H1 (cell line): ENCODE measurements around the gene SYNDIG1. TPM values are rescaled to one million over a fixed set of nuclear protein-coding genes. Genes with fewer than 3 reads are reported as not detected.

ENCODE experiments used
- CTCF ChIA-PET: fragments of 300-600 bp; sonication (Branson Sonifier 250); formaldehyde crosslinking; loops from one replicate; lab custom pipeline; 2021; ENCODE audit not compliant: partially characterized antibody; lab: Charles Lee
- POLR2A ChIA-PET: fragments of 300-600 bp; sonication (Branson Sonifier 250); formaldehyde crosslinking; loops from one replicate; lab custom pipeline; 2021; ENCODE audit warnings: inconsistent platforms; ENCODE audit not compliant: partially characterized antibody; lab: Charles Lee
- DNase-seq, 2 experiments: peaks; one replicate each; pipeline versions ENCODE4 v3.0.0 to v3.0.0-alpha.2; 2010 to 2022; ENCODE audit warnings: low spot score in 2 of 2, low read depth in 1 of 2, mixed read lengths in 1 of 2
- FAIRE-seq: peaks from 2 replicates; lab custom pipeline; 2011; peaks lifted over from hg19 to GRCh38; lab: Jason Lieb, UNC
- H2AFZ ChIP-seq: 2 replicates; pipeline ENCODE4 v1.8.1; 2012; ENCODE audit warnings: low read length, inconsistent platforms
- H2AK5ac ChIP-seq: 2 replicates; pipeline ENCODE4 v1.6.1; 2013; ENCODE audit warnings: low read depth, low read length
- H2BK120ac ChIP-seq: replicated peaks from 2 replicates; pipeline ENCODE3; 2013; ENCODE audit warnings: low read depth, low read length, inconsistent platforms
- H2BK12ac ChIP-seq: 2 replicates; pipeline ENCODE4 v1.6.1; 2013; ENCODE audit warnings: low read depth, low read length
- H2BK15ac ChIP-seq: 2 replicates; pipeline ENCODE4 v1.6.1; 2013; ENCODE audit warnings: low read length
- H2BK20ac ChIP-seq: 2 replicates; pipeline ENCODE4 v1.6.1; 2013; ENCODE audit warnings: low read length
- H2BK5ac ChIP-seq: 2 replicates; pipeline ENCODE4 v1.6.1; 2013; ENCODE audit warnings: low read depth, low read length
- H3K14ac ChIP-seq: 2 replicates; pipeline ENCODE4 v1.6.1; 2013; ENCODE audit warnings: inconsistent platforms; ENCODE audit not compliant: insufficient read length
- H3K18ac ChIP-seq: 2 replicates; pipeline ENCODE4 v1.6.1; 2013; ENCODE audit warnings: low read length; ENCODE audit errors: extremely low read depth
- H3K23ac ChIP-seq: 2 replicates; pipeline ENCODE4 v1.6.1; 2013; ENCODE audit warnings: inconsistent platforms; ENCODE audit not compliant: insufficient read length
- H3K23me2 ChIP-seq: 2 replicates; pipeline ENCODE4 v1.6.1; 2013; ENCODE audit warnings: low read depth, low read length
- H3K27ac ChIP-seq: 2 replicates; pipeline ENCODE4 v1.6.1; 2011; ENCODE audit warnings: low read depth, low read length, inconsistent platforms
- H3K27me3 ChIP-seq, 4 experiments: replicated peaks in 1 of 4; 1 replicate in 1 of 4; 2 replicates in 3 of 4; pipeline versions ENCODE4 v1.6.1 to v1.8.1; 2011 to 2013; ENCODE audit warnings: low read length in 3 of 4, mild to moderate bottlenecking in 3 of 4, inconsistent platforms in 2 of 4, mixed read lengths in 2 of 4, moderate library complexity in 1 of 4; ENCODE audit not compliant: control insufficient read depth in 3 of 4, insufficient read depth in 3 of 4; ENCODE audit errors: extremely low read depth in 1 of 4
- H3K36me3 ChIP-seq, 4 experiments: 2 replicates each; pipeline versions ENCODE4 v1.6.1 to v1.8.1; 2011 to 2013; ENCODE audit warnings: mild to moderate bottlenecking in 4 of 4, low read length in 3 of 4, moderate library complexity in 2 of 4, control low read depth in 1 of 4, inconsistent platforms in 1 of 4; ENCODE audit not compliant: insufficient read depth in 4 of 4, control insufficient read depth in 2 of 4
- H3K4ac ChIP-seq: replicated peaks from 2 replicates; pipeline ENCODE3; 2013; ENCODE audit warnings: low read length, low read depth, mixed read lengths, inconsistent platforms; ENCODE audit not compliant: insufficient read length
- H3K4me1 ChIP-seq, 4 experiments: replicated peaks in 1 of 4; 1 replicate in 1 of 4; 2 replicates in 3 of 4; pipeline versions ENCODE4 v1.6.1 to v1.8.1; 2011 to 2013; ENCODE audit warnings: low read length in 3 of 4, inconsistent platforms in 2 of 4, mixed read lengths in 1 of 4; ENCODE audit not compliant: insufficient read depth in 4 of 4, control insufficient read depth in 3 of 4
- H3K4me2 ChIP-seq, 2 experiments: 2 replicates each; pipeline versions ENCODE4 v1.6.1 to v1.8.1; 2011 to 2013; ENCODE audit warnings: low read depth in 2 of 2, low read length in 2 of 2, control low read depth in 1 of 2, inconsistent platforms in 1 of 2, mild to moderate bottlenecking in 1 of 2; ENCODE audit not compliant: insufficient read depth in 1 of 2
- H3K4me3 ChIP-seq, 4 experiments: fragments of 200-600, 300-600 bp in 1 of 4; sonication (generic), shearing (Covaris generic), sonication (Bioruptor Twin) in 1 of 4; 2 replicates each; pipeline versions ENCODE4 v1.5.1 to v1.8.1; 2011 to 2016; ENCODE audit warnings: low read length in 4 of 4, low read depth in 3 of 4, control low read depth in 2 of 4, inconsistent platforms in 2 of 4, mild to moderate bottlenecking in 2 of 4, mixed read lengths in 1 of 4, moderate library complexity in 1 of 4; ENCODE audit not compliant: insufficient read depth in 2 of 4; ENCODE audit errors: extremely low read depth in 1 of 4
- H3K56ac ChIP-seq: replicated peaks from 2 replicates; pipeline ENCODE3; 2013; ENCODE audit warnings: low read depth, mild to moderate bottlenecking, mixed read lengths, low read length, inconsistent platforms; ENCODE audit not compliant: insufficient read length
- H3K79me1 ChIP-seq: 2 replicates; pipeline ENCODE4 v1.6.1; 2013; ENCODE audit warnings: low read depth, low read length, control low read depth
- H3K79me2 ChIP-seq, 2 experiments: 2 replicates each; pipeline versions ENCODE4 v1.6.1 to v1.8.1; 2012 to 2013; ENCODE audit warnings: low read length in 2 of 2, mild to moderate bottlenecking in 2 of 2, inconsistent platforms in 1 of 2; ENCODE audit not compliant: insufficient read depth in 2 of 2, control insufficient read depth in 1 of 2
- H3K9ac ChIP-seq, 4 experiments: replicated peaks in 1 of 4; 1 replicate in 1 of 4; 2 replicates in 3 of 4; pipeline versions ENCODE4 v1.6.1 to v1.8.1; 2011 to 2013; ENCODE audit warnings: low read depth in 3 of 4, low read length in 3 of 4, control low read depth in 2 of 4, mild to moderate bottlenecking in 2 of 4, moderate library complexity in 2 of 4, inconsistent platforms in 1 of 4; ENCODE audit errors: extremely low read depth in 1 of 4
- H3K9me3 ChIP-seq, 2 experiments: 2 replicates each; pipeline versions ENCODE4 v1.6.1 to v1.8.1; 2012 to 2013; ENCODE audit warnings: mild to moderate bottlenecking in 2 of 2, moderate library complexity in 2 of 2, control low read depth in 1 of 2, inconsistent platforms in 1 of 2, low read depth in 1 of 2, low read length in 1 of 2, mixed read lengths in 1 of 2; ENCODE audit not compliant: insufficient read depth in 2 of 2
- H4K20me1 ChIP-seq, 2 experiments: replicated peaks in 1 of 2; 2 replicates each; pipeline versions ENCODE3 to v1.8.1; 2011 to 2013; ENCODE audit warnings: inconsistent platforms in 2 of 2, low read length in 2 of 2, mild to moderate bottlenecking in 1 of 2; ENCODE audit not compliant: insufficient read depth in 2 of 2, control insufficient read depth in 1 of 2
- H4K5ac ChIP-seq: 2 replicates; pipeline ENCODE4 v1.6.1; 2013; ENCODE audit warnings: low read length, low read depth, mixed read lengths, inconsistent platforms; ENCODE audit not compliant: insufficient read length
- H4K8ac ChIP-seq: 2 replicates; pipeline ENCODE4 v1.8.0; 2013; ENCODE audit warnings: mild to moderate bottlenecking, moderate library complexity, low read length, inconsistent platforms; ENCODE audit not compliant: insufficient read depth; ENCODE audit errors: extremely low read depth
- H4K91ac ChIP-seq: replicated peaks from 2 replicates; pipeline ENCODE3; 2013; ENCODE audit warnings: low read length, mixed read lengths, inconsistent platforms; ENCODE audit not compliant: insufficient read length
- EGR1 ChIP-seq: IDR thresholded peaks from 2 replicates; pipeline ENCODE4 v1.6.1; 2011; ENCODE audit warnings: low read depth, low read length, borderline replicate concordance
- SIRT6 ChIP-seq: IDR thresholded peaks from one replicate; pipeline ENCODE4 v1.7.1; 2012; ENCODE audit warnings: low read length, inconsistent platforms
- WGBS, 2 experiments: shearing (Covaris generic) in 1 of 2; methylation state at CpG; one replicate each; pipeline versions ENCODE4 v1.1.6 to v1.1.7; 2013 to 2015; ENCODE audit warnings: low lambda C conversion rate in 2 of 2, mixed read lengths in 2 of 2, inconsistent platforms in 1 of 2, low coverage in 1 of 2, missing lambda C conversion rate in 1 of 2; ENCODE audit not compliant: insufficient replicate concordance in 2 of 2, insufficient coverage in 1 of 2, insufficient read length in 1 of 2; ENCODE audit errors: extremely low coverage in 1 of 2, missing lambda C conversion rate in 1 of 2; 5-methylcytosine and 5-hydroxymethylcytosine counted together
- polyA plus RNA-seq, 7 experiments: library from polyadenylated mRNA; depleted of rRNA in 3 of 7; stranded (reverse) in 5 of 7; unstranded in 2 of 7; fragments of >200 nt in 5 of 7; fragments of 200-250 nt in 2 of 7; gene quantifications; 1 replicate in 5 of 7; 2 replicates in 1 of 7; 4 replicates in 1 of 7; pipeline versions ENCODE4 v1.2.1 to v1.2.3, GENCODE V29; 2011 to 2013; ENCODE audit warnings: missing spikeins in 2 of 7, mixed read lengths in 2 of 7
- total RNA-seq: library from RNA; stranded (reverse); fragmentation: NEBNext Ultra II Directional; extraction: Animal tissue kit (Norgen Biotek cat#: 25700); gene quantifications from 2 replicates; pipeline ENCODE4 v1.2.1, GENCODE V29; 2021

Gene SYNDIG1
- total and polyA plus RNA-seq, 2 of the 8 experiments (the other 6 are each of a cell fraction or from before 2014, with no cell fraction given): 6.5 to 7.8 TPM

DNA sequence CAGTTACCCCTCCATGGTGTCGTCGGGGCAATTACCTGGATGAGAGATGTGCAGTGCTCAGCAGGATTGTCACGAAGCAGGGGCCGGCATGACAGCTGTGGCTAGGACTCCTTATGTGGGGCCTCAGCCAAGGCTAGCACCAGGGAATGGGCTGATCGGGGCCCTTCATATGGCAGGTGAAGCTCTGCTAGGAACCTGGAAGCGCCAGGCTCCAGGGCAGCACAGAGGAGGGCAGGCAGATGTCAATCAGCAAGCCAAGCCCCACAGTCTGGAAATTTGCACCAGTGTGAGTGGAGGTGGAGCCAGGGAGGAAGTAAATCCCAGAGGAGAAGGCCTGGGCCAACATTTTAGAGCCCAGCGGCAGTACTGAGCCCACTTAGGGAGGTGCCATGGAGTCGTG lies 21.2 kb downstream of the SYNDIG1 start:
- no peak overlapping the region for H2BK120ac ChIP-seq
- no peak overlapping the region for H4K8ac ChIP-seq
- ChIA-PET POLR2A (interaction anchor here (1.4 kb wide), 1 partner anchor 11 kb away, joined by 3 read pairs; no protein-coding TSS in a partner anchor), CTCF (interaction anchor here (2.0 kb wide), 1 partner anchor 14 kb away, joined by 5 read pairs; no protein-coding TSS in a partner anchor)
- peaks cover 4% of the 10 kb centered on the region; the same call in 1 of the 2 replicates for H3K23me2 ChIP-seq
- no peak overlapping the region for H3K9ac ChIP-seq
- DNase-seq (no peak), FAIRE-seq (no peak)
- no peak overlapping the region for H3K4me2 ChIP-seq
- peaks cover 1 to 13% of the 10 kb centered on the region in 2 experiments for H4K20me1 ChIP-seq
- H2AK5ac ChIP-seq: no peak overlapping the region
- H3K27me3 ChIP-seq: no peaks in the 10 kb centered on the region
- no peak overlapping the region for H2AFZ ChIP-seq
- no peak overlapping the region for H3K4ac ChIP-seq
- H4K5ac ChIP-seq: no peak overlapping the region
- 0 out of 2 replicates have a peak overlapping the region, but pooled peaks have one; percentile 8 for H2BK15ac ChIP-seq
- H3K23ac ChIP-seq: no peak overlapping the region
- H3K27ac ChIP-seq: no peak overlapping the region
- H4K91ac ChIP-seq: no peak overlapping the region
- H3K56ac ChIP-seq: no peak overlapping the region
- H3K9me3 ChIP-seq: no peaks in the 10 kb centered on the region
- peaks cover 4% of the 10 kb centered on the region; the same call in 1 of the 2 replicates for H3K79me1 ChIP-seq
- no peak overlapping the region for H2BK5ac ChIP-seq
- H3K79me2 ChIP-seq: peaks cover 0 to 19% of the 10 kb centered on the region in 2 experiments; a peak in 2 of 4 replicates
- H3K4me3 ChIP-seq: no peak overlapping the region
- 91% methylated on average over 8 of the region's 8 CpGs; no CpG with 5 or more reads in 1 of the 2 experiments for WGBS, 2 experiments
- H3K18ac ChIP-seq: peak overlapping the region; percentile 49
- H3K4me1 ChIP-seq: peaks cover 8 to 23% (median 18%) of the 10 kb centered on the region in 4 experiments
- H3K36me3 ChIP-seq: peaks cover 0 to 15% (median 5%) of the 10 kb centered on the region in 4 experiments; a peak in 3 of 8 replicates
- H3K14ac ChIP-seq: no peak overlapping the region
- H2BK20ac ChIP-seq: no peak overlapping the region
- H2BK12ac ChIP-seq: peak overlapping the region; percentile 14
- TF ChIP-seq EGR1 (no peak), SIRT6 (no peak)
